ENCODE results near the gene NT5C2.

The NT5C2 gene

GRCh38 chr10:103153302-103154197 lies 39.5 kb downstream of the NT5C2 start:
- peaks cover 34% of the 10 kb centered on the region for H4K20me1 ChIP-seq (ENCODE audit: insufficient read depth, low read length, poor library complexity, severe bottlenecking)
- peaks cover 20% of the 10 kb centered on the region for H3K4me1 ChIP-seq (ENCODE audit: insufficient read depth, low read length, poor library complexity, severe bottlenecking)
- no peak overlapping the region for H3K4me2 ChIP-seq (ENCODE audit: low read depth, low read length, poor library complexity, severe bottlenecking)
- H3K79me2 ChIP-seq (ENCODE audit: insufficient read depth, low read length), result peaks cover 79% of the 10 kb centered on the region
- H3K4me3 ChIP-seq (ENCODE audit: low read length, poor library complexity, severe bottlenecking), result no peak overlapping the region
- H3K9ac ChIP-seq (ENCODE audit: low read depth, low read length, poor library complexity, severe bottlenecking), result no peak overlapping the region
- H3K9me3 ChIP-seq (ENCODE audit: insufficient read depth, low read depth, low read length), result no peaks in the 10 kb centered on the region
- no peak overlapping the region for H2AFZ ChIP-seq (ENCODE audit: low read length)
- no peaks in the 10 kb centered on the region for H3K9me2 ChIP-seq (replicated peaks; ENCODE audit: low read depth, low read length)
- TF ChIP-seq EZH2phosphoT487 (IDR thresholded peaks at IDR 0.05; ENCODE audit: borderline replicate concordance) (no peak), CTCF (conservative IDR thresholded peaks at IDR 0.05; ENCODE audit: low read length) (no peak)
- no peaks in the 10 kb centered on the region for H3K27me3 ChIP-seq (ENCODE audit: insufficient read depth, low read length, poor library complexity, severe bottlenecking)
- no peaks in the 10 kb centered on the region for H3F3A ChIP-seq (ENCODE audit: low read depth)
- peaks cover 20% of the 10 kb centered on the region; the same call in 1 of the 2 replicates for H3K36me3 ChIP-seq (ENCODE audit: insufficient read depth, low read length)

DNA sequence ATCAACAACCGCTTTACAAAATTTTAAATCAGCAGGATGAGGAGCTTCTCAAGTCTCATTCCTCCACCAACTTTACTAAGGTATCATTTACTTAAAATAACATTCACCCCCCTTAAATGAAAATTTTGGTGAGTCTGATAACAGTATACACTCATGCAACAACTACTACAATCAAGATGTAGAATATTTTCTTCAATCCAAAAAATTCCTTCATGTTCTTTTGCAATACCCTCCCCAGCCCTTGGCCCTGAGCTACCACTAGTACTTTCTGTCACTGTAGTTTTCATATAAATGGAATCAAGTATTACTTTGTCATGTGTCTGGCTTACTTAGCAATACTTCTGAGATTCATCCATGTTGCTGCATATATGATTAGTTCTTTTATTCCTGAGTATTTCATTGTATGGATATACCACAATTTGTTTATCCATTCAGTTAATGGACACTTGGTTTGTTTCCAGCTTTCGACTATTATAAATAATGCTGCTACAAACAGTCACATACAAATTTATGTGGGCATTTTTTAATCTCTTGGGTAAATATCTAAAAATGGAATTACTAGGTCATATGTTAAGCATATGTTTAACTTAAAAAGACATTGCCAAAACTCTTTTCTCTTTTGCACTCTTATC lies 43.0 kb downstream of the NT5C2 start:
- Histone ChIP-seq H3K27me3 (ENCODE audit: insufficient read depth, low read length, poor library complexity, severe bottlenecking) (no peaks in the 10 kb centered on the region), H3K79me2 (ENCODE audit: insufficient read depth, low read length) (peaks cover 80% of the 10 kb centered on the region), H3K9me3 (ENCODE audit: insufficient read depth, low read depth, low read length) (no peaks in the 10 kb centered on the region), H3K36me3 (ENCODE audit: insufficient read depth, low read length) (peaks cover 14% of the 10 kb centered on the region; the same call in 1 of the 2 replicates), H4K20me1 (ENCODE audit: insufficient read depth, low read length, poor library complexity, severe bottlenecking) (peaks cover 35% of the 10 kb centered on the region), H3K9ac (ENCODE audit: low read depth, low read length, poor library complexity, severe bottlenecking) (no peak overlapping the region), H3K4me2 (ENCODE audit: low read depth, low read length, poor library complexity, severe bottlenecking) (no peak overlapping the region), H3K4me1 (ENCODE audit: insufficient read depth, low read length, poor library complexity, severe bottlenecking) (peaks cover 22% of the 10 kb centered on the region), H3K4me3 (ENCODE audit: low read length, poor library complexity, severe bottlenecking) (no peak overlapping the region), H3K9me2 (replicated peaks; ENCODE audit: low read depth, low read length) (no peaks in the 10 kb centered on the region), H2AFZ (ENCODE audit: low read length) (no peak overlapping the region), H3F3A (ENCODE audit: low read depth) (no peaks in the 10 kb centered on the region)
- TF ChIP-seq EZH2phosphoT487 (IDR thresholded peaks at IDR 0.05; ENCODE audit: borderline replicate concordance), result no peak
- TF ChIP-seq CTCF (conservative IDR thresholded peaks at IDR 0.05; ENCODE audit: low read length), result no peak

- H3K4me2 ChIP-seq (ENCODE audit: low read depth, low read length, poor library complexity, severe bottlenecking), result no peak overlapping the region
- no peak overlapping the region for H3K9ac ChIP-seq (ENCODE audit: low read depth, low read length, poor library complexity, severe bottlenecking)
- H3K4me1 ChIP-seq (ENCODE audit: insufficient read depth, low read length, poor library complexity, severe bottlenecking), result peaks cover 6% of the 10 kb centered on the region
- no peaks in the 10 kb centered on the region for H3K9me3 ChIP-seq (ENCODE audit: insufficient read depth, low read depth, low read length)
- no peaks in the 10 kb centered on the region for H3K27me3 ChIP-seq (ENCODE audit: insufficient read depth, low read length, poor library complexity, severe bottlenecking)
- peaks cover 73% of the 10 kb centered on the region for H3K79me2 ChIP-seq (ENCODE audit: insufficient read depth, low read length)
- H3F3A ChIP-seq (ENCODE audit: low read depth), result no peaks in the 10 kb centered on the region
- H2AFZ ChIP-seq (ENCODE audit: low read length), result no peak overlapping the region
- no peak overlapping the region for H3K4me3 ChIP-seq (ENCODE audit: low read length, poor library complexity, severe bottlenecking)
- TF ChIP-seq EZH2phosphoT487 (IDR thresholded peaks at IDR 0.05; ENCODE audit: borderline replicate concordance), result no peak
- no peak for TF ChIP-seq CTCF (conservative IDR thresholded peaks at IDR 0.05; ENCODE audit: low read length)
- peaks cover 14% of the 10 kb centered on the region; the same call in 1 of the 2 replicates for H3K36me3 ChIP-seq (ENCODE audit: insufficient read depth, low read length)
- peaks cover 25% of the 10 kb centered on the region for H4K20me1 ChIP-seq (ENCODE audit: insufficient read depth, low read length, poor library complexity, severe bottlenecking)
- H3K9me2 ChIP-seq (replicated peaks; ENCODE audit: low read depth, low read length), result no peaks in the 10 kb centered on the region
These were observed 45.4 kb downstream of the NT5C2 start for GRCh38 chr10:103147645-103148044.

All from Loucy (cell line).